ENCODE data around the gene EIF3K.

The EIF3K gene

DNA sequence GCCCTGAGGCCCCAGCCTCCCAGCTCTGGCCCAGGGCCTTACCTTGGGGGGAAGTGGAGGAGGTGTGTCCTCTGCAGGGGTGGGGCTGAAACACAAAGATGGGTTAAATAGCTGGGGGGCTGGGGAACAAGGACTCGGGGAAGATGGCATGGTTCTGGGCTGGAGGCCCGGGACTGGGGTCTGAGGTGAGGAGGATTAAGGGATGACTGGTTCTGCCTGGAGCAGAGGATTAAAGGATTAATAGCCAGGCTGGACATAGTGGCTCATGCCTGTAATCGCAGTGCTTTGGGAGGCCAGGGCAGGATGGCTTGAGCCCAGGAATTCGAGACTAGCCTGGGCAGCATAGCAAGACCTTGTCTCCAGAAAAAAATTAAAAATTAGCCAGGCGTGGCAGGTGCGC, 12.9 kb upstream of the EIF3K start:
- TF ChIP-seq, protein P1, sequence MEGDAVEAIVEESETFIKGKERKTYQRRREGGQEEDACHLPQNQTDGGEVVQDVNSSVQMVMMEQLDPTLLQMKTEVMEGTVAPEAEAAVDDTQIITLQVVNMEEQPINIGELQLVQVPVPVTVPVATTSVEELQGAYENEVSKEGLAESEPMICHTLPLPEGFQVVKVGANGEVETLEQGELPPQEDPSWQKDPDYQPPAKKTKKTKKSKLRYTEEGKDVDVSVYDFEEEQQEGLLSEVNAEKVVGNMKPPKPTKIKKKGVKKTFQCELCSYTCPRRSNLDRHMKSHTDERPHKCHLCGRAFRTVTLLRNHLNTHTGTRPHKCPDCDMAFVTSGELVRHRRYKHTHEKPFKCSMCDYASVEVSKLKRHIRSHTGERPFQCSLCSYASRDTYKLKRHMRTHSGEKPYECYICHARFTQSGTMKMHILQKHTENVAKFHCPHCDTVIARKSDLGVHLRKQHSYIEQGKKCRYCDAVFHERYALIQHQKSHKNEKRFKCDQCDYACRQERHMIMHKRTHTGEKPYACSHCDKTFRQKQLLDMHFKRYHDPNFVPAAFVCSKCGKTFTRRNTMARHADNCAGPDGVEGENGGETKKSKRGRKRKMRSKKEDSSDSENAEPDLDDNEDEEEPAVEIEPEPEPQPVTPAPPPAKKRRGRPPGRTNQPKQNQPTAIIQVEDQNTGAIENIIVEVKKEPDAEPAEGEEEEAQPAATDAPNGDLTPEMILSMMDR (IDR thresholded peaks at IDR 0.05; ENCODE audit: control insufficient read depth, extremely low read depth, insufficient read depth), result no peak
- H3K4me3 ChIP-seq (ENCODE audit: low read depth, low read length), result no peak overlapping the region
- DNase-seq (ENCODE audit: low read depth), result no peak

DNA sequence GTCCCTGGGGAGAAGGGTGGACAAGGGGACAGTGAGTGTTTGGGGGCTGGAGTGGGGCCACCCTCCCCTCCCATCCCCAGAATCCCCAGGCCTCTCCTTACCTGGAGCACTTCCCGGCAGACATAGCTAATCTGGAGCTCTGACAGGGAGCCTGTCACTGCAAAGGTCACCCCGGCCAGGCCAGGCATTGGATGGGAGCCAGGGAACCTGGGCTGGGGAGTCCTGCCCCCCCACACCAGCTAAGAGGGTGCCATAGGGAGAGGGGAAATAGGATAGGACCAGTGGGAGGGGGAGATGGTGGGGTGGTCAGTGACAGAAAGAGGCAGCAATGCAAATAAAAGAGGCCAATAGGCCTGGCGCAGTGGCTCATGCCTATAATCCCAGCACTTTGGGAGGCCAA, 4.7 kb upstream of the EIF3K start:
- no peak for DNase-seq (ENCODE audit: low read depth)
- TF ChIP-seq, protein P1 (IDR thresholded peaks at IDR 0.05; ENCODE audit: control insufficient read depth, extremely low read depth, insufficient read depth), result no peak
- no peak overlapping the region for H3K4me3 ChIP-seq (ENCODE audit: low read depth, low read length)

DNA sequence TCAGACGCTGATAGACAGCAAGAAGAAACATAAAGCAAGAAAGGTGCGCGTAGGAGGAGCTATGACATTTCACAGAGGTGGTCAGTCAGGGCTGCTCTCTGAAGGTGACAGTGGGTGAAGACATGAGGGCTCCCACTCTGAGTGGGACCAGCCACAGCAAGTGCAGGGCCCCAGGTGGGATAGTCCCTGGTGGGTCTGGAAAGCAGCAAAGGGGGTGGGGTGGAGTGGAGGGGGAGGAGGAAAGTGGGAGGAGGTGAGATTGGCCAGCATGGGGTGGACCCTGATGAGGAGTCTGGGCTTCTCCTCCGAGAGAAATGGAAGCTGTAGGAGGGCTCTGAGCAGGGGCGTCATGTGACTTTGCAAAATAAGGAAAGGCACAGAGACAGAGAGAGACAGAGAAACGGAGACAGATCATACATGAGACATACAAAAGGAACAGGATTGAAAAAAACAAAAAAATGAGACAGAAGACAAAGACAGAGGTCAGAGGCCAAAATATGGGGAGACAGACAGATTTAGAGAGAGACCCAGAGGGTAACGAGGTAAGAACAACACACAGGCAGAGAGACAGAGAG, 3.9 kb upstream of the EIF3K start:
- TF ChIP-seq, protein P1 (IDR thresholded peaks at IDR 0.05; ENCODE audit: control insufficient read depth, extremely low read depth, insufficient read depth), result no peak
- no peak for DNase-seq (ENCODE audit: low read depth)
- H3K4me3 ChIP-seq (ENCODE audit: low read depth, low read length), result no peak overlapping the region

GRCh38 chr19:38616265-38616664, 2.7 kb upstream of the EIF3K start:
- no peak for DNase-seq (ENCODE audit: low read depth)
- no peak overlapping the region for H3K4me3 ChIP-seq (ENCODE audit: low read depth, low read length)
- TF ChIP-seq, protein P1 (IDR thresholded peaks at IDR 0.05; ENCODE audit: control insufficient read depth, extremely low read depth, insufficient read depth), result no peak

- TF ChIP-seq, protein P1 (IDR thresholded peaks at IDR 0.05; ENCODE audit: control insufficient read depth, extremely low read depth, insufficient read depth), result no peak
- H3K4me3 ChIP-seq (ENCODE audit: low read depth, low read length), result no peak overlapping the region
Observed at GRCh38 chr19:38617283-38617763, 1.7 kb upstream of the EIF3K start.

DNA sequence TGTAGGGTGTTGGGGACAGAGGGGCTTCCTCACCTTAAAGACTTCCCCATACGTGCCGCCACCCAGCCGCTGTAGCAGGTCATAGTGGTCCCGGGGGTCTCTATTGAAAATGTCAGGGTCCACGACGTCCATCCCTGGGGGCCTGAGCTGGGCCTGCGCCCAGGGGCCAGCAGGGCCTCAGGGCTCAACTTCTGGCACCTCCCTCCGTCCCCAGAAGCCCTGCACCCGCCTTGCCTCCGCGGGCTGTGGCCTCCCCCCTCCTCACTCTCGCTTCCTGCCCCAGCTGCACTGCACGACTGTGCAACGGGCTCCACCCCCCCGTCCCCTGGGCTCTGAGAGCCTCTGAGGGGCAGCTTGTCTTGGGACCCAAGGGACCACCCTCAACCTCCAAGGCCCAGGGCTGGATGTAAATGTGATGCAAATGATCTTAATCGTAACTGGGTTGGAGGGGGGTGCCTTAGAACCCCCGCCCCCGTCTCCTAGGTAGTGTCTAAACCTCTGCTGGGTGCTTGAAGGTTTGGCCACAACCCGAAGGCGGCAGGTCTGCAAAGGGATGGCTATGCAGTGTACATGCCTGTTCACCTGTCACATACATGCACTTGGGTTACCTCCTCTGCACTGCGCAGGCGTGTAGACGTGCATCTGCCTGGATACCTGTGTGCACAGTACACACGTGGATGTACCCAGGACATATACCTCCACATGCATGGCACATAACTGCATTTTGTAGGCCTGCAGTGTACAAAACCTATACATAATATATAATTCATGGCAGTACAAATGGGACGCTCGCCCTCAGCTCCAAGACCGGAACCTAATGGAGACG, 1.0 kb upstream of the EIF3K start, which contains the start of gene MAP4K1:
Gene MAP4K1, minus strand, starts transcription at position 190 of the 826 bp plus-strand sequence. Its CDS starts 58 bp downstream, at position 132.
- peak within 1 kb of the TSS; percentile 100 for H3K4me3 ChIP-seq (ENCODE audit: low read depth, low read length)
- TF ChIP-seq, protein P1 (IDR thresholded peaks at IDR 0.05; ENCODE audit: control insufficient read depth, extremely low read depth, insufficient read depth), result no peak
- DNase-seq (ENCODE audit: low read depth), result no peak

More at GRCh38 chr19:38617283-38617763, 1.7 kb upstream of the EIF3K start:
- no peak for DNase-seq (ENCODE audit: low read depth)
